Measurements from ENCODE around the gene ELP2. TPM values are rescaled to one million over a fixed set of nuclear protein-coding genes. Genes with fewer than 3 reads are reported as not detected.

The ELP2 gene
- total RNA-seq, 1 experiment from 2014 or later: 137 TPM

GRCh38 chr18:36194600-36195315 lies 65.1 kb downstream of the ELP2 start:
- H3K36me3 Mint-ChIP-seq (ENCODE audit: insufficient read depth in 1 of 3, low read depth in 3 of 3): peaks cover 5 to 9% (median 5%) of the 10 kb centered on the region in 3 experiments; a peak in 6 of 7 replicates
- Histone ChIP-seq H3K4ac (ENCODE audit: low read depth, low read length) (no peak overlapping the region), H4K91ac (ENCODE audit: insufficient read length, low read depth, low read length) (no peak overlapping the region), H3K14ac (ENCODE audit: insufficient read depth, low read length) (no peak overlapping the region), H2BK5ac (ENCODE audit: insufficient read length, low read length) (no peak overlapping the region), H4K8ac (replicated peaks; ENCODE audit: insufficient read length, low read depth, low read length) (no peak overlapping the region), H2BK12ac (ENCODE audit: insufficient read length, low read depth, low read length) (no peak overlapping the region), H2BK15ac (ENCODE audit: low read depth, low read length) (no peak overlapping the region), H4K5ac (ENCODE audit: insufficient read length, low read depth, low read length) (no peak overlapping the region), H2AFZ (ENCODE audit: low read length) (no peak overlapping the region), H3K23me2 (ENCODE audit: insufficient read length, low read depth, low read length, poor library complexity, severe bottlenecking) (no peaks in the 10 kb centered on the region), H3T11ph (ENCODE audit: low read length) (no peak overlapping the region), H3K27me3 (ENCODE audit: insufficient read depth, low read length) (no peaks in the 10 kb centered on the region), H3K23ac (ENCODE audit: insufficient read length, low read depth, low read length) (no peak overlapping the region), H3K56ac (ENCODE audit: insufficient read length, low read depth, low read length) (no peak overlapping the region), H3K27ac (ENCODE audit: insufficient read length, low read depth, low read length) (no peak overlapping the region), H4K20me1 (ENCODE audit: control insufficient read depth, insufficient read depth, insufficient read length) (no peaks in the 10 kb centered on the region), H3K4me1 (ENCODE audit: insufficient read depth, low read length) (no peaks in the 10 kb centered on the region), H3K18ac (ENCODE audit: insufficient read length, low read depth, low read length) (no peak overlapping the region), H3K79me1 (ENCODE audit: insufficient read depth, low read depth, low read length, poor library complexity, severe bottlenecking) (no peaks in the 10 kb centered on the region), H3K79me2 (ENCODE audit: insufficient read depth, low read length) (peaks cover under 1% of the 10 kb centered on the region; the same call in 1 of the 2 replicates), H3K9ac (ENCODE audit: extremely low read depth, insufficient read length, low read length) (no peak overlapping the region), H3K9me3 (ENCODE audit: control insufficient read depth, low read depth, low read length) (no peaks in the 10 kb centered on the region), H3K4me2 (ENCODE audit: insufficient read depth, insufficient read length, low read length) (no peak overlapping the region), H2BK20ac (ENCODE audit: low read depth, low read length, poor library complexity, severe bottlenecking) (no peak overlapping the region), H2AK5ac (ENCODE audit: insufficient read length, low read length) (no peak overlapping the region), H2BK120ac (ENCODE audit: low read depth, low read length, poor library complexity, severe bottlenecking) (no peak overlapping the region)
- no peak overlapping the region for H3K4me3 Mint-ChIP-seq
- H3K27me3 Mint-ChIP-seq (ENCODE audit: low read depth): no peaks in the 10 kb centered on the region
- H3K4me1 Mint-ChIP-seq: no peaks in the 10 kb centered on the region; a peak in 2 of 4 replicates
- no CpG with 5 or more reads among the region's 8 CpGs for WGBS (ENCODE audit: extremely low coverage, insufficient read length, low lambda C conversion rate)
- no peaks in the 10 kb centered on the region for H3K9me3 Mint-ChIP-seq
- TF ChIP-seq CTCF (conservative IDR thresholded peaks at IDR 0.05): no peak
- DNase-seq: no peak
- H3K27ac Mint-ChIP-seq: no peak overlapping the region
